HL-60 (cell line): Measurements from ENCODE around the gene PSIP1.

Experiments used
- CTCF ChIP-seq: IDR thresholded peaks from one replicate; pipeline ENCODE4 v1.5.1; 2011; ENCODE audit warnings: low read length, control low read depth, inconsistent platforms; ENCODE audit not compliant: insufficient read depth
- GABPA ChIP-seq: IDR thresholded peaks from 2 replicates; pipeline ENCODE4 v1.6.1; 2012; ENCODE audit warnings: low read depth

- TF ChIP-seq GABPA (no peak), CTCF (no peak)
Observed at GRCh38 chr9:15498246-15498995, 12.3 kb downstream of the PSIP1 start.
